HL-60 (cell line): ENCODE measurements around the gene NRIP1.

ENCODE experiments used
- REST ChIP-seq: IDR thresholded peaks from 2 replicates; pipeline ENCODE4 v1.6.1; 2012; ENCODE audit warnings: low read depth; ENCODE audit not compliant: insufficient replicate concordance
- TF ChIP-seq, protein P1 (sequence below): IDR thresholded peaks from one replicate; pipeline ENCODE4 v1.5.1; 2011; ENCODE audit warnings: low read length, control low read depth, inconsistent platforms; ENCODE audit not compliant: insufficient read depth

DNA sequence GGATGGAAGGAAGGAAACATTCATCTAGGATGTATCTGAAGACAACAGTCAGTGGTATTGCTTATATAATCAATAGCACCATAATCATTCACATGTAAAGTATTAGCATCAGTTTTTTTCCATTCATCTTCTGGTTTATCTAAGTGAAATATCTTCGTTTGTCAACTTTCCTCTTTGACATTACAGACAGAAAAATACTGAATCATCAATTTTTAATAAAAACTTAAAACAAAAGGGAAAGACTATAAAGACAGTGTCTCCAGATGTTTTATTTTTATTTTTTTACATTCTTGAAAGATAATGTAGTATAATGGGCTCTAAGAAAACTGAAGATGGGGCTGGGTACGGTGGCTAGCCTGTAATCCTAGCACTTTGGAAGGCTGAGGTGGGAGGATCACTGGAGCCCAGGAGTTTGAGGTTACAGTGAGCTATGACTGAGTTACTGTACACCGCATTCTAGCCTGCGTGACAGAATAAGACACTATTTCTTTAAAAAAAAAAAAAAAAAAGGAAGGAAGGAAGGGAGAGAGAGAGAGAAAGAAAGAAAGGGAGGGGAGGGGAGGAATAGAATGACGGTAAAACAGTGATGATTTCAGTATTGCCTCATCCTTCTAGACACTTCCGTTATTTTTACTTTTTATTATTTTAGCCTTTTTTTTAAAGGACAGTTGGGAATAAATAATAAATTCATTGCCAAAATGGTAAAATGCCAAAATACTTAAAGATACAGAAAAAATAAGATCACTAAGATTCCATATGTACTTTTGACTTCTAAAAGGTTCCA lies 89.5 kb downstream of the NRIP1 start:
- TF ChIP-seq, protein P1, sequence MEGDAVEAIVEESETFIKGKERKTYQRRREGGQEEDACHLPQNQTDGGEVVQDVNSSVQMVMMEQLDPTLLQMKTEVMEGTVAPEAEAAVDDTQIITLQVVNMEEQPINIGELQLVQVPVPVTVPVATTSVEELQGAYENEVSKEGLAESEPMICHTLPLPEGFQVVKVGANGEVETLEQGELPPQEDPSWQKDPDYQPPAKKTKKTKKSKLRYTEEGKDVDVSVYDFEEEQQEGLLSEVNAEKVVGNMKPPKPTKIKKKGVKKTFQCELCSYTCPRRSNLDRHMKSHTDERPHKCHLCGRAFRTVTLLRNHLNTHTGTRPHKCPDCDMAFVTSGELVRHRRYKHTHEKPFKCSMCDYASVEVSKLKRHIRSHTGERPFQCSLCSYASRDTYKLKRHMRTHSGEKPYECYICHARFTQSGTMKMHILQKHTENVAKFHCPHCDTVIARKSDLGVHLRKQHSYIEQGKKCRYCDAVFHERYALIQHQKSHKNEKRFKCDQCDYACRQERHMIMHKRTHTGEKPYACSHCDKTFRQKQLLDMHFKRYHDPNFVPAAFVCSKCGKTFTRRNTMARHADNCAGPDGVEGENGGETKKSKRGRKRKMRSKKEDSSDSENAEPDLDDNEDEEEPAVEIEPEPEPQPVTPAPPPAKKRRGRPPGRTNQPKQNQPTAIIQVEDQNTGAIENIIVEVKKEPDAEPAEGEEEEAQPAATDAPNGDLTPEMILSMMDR, result no peak
- no peak for TF ChIP-seq REST
